HG03432 (cell line): ENCODE results near the gene ATP7A.
"Not testable (repeated sequence)": the region's sequence is repeated elsewhere in the genome, so short reads cannot be mapped to it uniquely, and the experiment has no call there.

ENCODE experiments used
- ATAC-seq: cut with Tn5 transposase; IDR thresholded peaks from one replicate; pipeline ENCODE4 v1.9.1; 2021; ENCODE audit warnings: mild to moderate bottlenecking, moderate library complexity; ENCODE audit not compliant: unreplicated experiment

Gene ATP7A

DNA sequence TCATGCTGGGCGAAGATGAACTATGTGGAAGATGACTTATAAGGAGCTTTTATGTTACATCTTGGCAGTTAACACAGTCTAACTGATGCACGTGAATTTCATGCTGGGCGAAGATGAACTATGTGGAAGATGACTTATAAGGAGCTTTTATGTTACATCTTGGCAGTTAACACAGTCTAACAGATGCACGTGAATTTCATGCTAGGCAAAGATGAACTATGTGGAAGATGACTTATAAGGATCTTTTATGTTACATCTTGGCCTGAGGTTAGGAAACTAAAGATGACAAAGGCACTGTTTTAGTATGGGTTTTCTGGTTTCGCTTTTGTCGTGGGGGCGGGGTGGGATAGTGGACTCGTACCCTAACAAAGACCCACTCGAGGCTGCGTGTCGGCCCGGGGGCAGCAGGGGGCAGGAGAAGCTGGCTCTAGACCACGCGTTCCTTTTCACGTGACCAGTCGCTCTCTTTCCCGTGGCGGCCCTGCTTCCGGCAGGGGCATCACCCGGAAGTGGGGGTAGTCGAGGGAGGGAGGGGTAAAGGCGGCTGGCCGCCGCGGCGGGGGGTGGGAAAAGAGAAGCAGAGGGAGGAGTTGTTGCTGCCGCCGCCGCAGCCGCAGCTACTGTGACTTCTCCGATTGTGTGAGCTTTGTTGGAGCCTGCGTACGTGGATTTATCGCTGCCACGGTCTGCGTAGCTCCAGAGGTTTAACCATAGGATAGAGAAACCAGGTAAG is at the start of gene ATP7A:
ATP7A (plus strand) TSS at position 586 of the 733 bp plus-strand sequence. CDS start 60,949 bp downstream, outside the sequence.
- ATAC-seq, result peak; percentile 98

DNA sequence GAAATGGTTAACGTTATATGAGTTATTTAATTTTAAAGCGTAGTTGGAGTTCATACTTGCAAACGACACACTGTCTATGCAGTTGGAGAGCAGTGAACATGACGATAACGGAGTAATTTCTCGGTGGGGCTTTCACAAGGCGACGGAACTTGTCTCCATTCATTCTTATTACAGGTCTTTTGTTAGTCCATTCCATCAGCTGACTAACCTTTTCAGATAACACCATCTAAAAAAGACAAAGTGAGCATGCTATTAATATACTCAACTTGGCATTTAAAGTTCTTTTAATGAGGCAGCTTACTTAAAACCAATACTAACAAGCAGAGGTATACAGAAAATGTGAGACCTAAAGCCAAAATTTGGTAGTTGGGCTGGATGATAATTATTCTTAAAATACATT is 35.1 kb upstream of the ATP7A start:
- no peak for ATAC-seq

DNA sequence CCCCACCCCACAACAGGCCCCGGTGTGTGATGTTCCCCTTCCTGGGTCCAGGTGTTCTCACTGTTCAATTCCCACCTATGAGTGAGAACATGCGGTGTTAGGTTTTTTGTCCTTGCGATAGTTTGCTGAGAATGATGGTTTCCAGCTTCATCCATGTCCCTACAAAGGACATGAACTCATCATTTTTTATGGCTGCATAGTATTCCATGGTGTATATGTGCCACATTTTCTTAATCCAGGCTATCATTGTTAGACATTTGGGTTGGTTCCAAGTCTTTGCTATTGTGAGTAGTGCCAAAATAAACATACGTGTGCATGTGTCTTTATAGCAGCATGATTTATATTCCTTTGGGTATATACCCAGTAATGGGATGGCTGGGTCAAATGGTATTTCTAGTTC is 29.1 kb upstream of the ATP7A start:
- not testable (repeated sequence) for ATAC-seq

GRCh38 chrX:77892887-77893286 is 17.6 kb upstream of the ATP7A start:
- ATAC-seq, result no peak

- ATAC-seq, result no peak
These were observed 16.8 kb upstream of the ATP7A start for GRCh38 chrX:77893713-77894112.

DNA sequence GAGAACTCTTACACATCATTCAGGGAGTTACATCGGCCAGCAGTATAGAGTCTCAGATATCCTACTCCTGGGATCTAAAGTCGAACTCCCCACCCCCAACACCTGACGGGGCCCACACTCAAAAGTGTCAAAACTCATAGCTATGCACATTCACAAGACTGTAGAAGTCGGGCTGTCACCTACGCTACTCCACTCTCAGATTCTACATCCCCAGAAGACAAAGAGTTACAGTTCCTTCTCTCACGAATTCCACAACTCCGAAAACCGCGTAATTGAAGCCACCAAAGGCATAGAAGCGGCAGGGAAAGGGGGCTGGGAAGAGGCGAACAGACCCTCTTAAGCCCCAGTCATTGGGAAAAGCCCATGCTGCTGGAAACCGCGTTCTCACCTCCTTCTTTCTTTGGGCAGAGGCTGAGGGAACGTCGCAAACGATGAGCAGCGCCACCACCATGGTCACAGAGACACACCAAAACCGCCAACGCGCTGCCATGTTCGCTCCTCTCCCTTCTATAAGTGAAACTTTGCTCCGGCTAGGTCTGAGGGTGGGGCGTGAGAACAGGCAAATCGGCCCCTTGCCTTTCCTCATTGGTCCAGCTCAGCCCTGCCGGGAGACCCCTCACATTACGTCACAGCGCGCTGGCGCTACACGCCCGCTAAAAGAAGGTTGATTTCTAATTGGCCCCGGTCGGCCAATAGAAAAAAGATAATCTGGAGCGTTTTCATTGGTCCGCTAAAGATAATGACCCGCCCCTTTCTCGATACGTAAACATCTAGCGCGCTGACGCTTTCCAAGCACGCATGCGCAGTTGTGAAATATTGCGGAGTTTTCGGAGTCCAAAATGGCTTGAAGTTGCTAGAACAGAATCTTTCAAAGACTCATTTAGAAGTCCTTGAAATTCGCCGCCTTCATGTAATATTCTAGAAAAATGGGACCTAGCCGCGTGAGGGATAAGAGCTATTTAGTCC is 15.3 kb upstream of the ATP7A start, which contains the start of gene MAGT1:
MAGT1 (minus strand) TSS at position 515 of the 966 bp plus-strand sequence; CDS start at position 490, 25 bp downstream.
- ATAC-seq, result peak; percentile 94

DNA sequence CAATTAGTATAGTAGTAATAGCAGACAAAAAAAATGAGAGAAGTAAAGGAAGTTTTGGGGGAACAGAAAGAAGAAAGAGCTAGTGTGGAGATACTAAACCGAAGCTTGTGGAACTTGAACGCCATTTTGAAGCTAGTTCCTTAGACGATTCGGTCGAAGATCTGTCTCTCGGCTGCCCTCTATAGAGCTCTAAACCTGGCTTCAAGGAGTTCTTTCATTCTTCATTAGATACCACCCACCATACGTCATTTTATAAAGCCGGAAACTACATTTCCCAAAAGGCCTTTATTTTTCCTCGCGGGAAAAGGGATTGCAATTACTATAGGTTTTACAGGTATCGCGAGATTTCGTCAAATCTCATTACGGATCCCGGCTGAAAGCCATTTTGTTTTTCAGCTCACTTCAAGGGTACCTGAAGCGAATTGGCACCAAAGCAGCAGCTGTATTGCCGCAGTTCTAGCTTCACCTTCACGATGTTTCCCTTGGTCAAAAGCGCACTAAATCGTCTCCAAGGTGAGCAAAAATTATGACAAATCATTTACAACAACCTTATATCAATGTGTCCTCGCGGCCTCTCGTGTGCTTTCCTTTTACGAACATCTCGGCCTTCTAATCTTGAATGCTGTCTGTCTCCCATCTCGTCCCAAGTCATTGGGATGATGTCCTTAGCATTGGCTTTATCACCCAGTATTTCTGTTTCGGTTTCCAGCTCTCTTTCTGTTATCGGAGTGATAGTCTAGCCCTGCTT is 11.2 kb upstream of the ATP7A start, which contains the start of gene COX7B:
COX7B (plus strand) TSS at position 388 of the 748 bp plus-strand sequence; CDS start at position 474, 86 bp downstream.
- ATAC-seq, result peak; percentile 66

DNA sequence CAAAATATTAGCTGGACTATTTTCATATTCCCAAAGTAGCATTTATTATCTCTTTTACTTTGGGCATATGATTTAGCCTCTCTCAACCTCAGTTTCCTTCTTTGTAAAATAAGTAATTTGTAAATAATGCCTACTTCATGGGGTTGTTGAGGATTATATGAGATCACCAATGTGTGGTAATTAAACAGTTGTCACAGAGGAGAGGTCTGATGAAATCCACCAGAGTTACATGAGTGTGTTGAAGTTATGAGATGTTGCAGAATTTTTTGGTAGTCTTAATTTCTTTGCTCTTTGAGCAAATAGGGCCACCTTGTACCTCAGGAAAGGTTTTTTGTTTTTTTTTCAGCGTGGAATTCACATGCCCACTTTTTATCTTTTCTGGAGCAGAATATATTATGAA is 9.8 kb upstream of the ATP7A start:
- ATAC-seq, result no peak

DNA sequence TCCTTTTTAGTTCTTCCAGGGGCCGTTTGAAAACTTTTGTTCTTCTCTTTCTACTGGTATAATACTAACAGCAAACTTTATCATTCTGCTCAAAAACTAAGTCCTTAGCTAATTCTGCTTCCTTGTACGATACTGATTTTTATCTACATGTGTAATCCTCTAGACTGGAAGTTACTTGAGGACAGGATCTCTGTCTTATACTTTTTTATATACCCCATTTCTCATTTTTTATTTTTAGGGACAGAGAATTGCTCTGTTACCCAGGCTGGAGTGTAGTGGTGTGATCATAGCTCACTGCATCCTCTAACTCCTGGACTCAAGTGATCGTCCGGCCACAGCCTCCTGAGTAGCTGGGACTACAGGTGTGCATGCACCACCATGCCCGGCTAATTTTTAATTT is 9.0 kb upstream of the ATP7A start:
- ATAC-seq, result no peak

GRCh38 chrX:77917294-77917933 is 6.9 kb downstream of the ATP7A start:
- ATAC-seq, result peak; percentile 65

DNA sequence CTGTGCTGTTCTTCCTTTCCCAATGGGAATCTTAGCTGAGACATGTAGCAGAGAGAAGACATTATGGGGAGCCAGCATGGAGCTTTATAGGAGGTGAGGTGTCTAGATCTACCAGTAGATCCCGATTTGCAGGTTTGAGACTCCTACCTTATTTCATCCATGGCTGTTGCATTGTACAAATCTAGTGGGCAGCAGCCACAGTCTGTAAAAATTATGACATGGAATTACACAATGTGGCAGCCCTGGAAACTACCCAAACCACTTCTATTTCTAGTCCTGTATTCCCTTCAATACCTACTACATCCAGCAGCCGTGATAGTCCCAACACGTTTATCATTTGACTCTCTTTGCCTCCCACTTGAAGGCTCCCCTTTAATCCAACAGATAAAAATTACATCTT is 8.1 kb downstream of the ATP7A start:
- ATAC-seq, result no peak

DNA sequence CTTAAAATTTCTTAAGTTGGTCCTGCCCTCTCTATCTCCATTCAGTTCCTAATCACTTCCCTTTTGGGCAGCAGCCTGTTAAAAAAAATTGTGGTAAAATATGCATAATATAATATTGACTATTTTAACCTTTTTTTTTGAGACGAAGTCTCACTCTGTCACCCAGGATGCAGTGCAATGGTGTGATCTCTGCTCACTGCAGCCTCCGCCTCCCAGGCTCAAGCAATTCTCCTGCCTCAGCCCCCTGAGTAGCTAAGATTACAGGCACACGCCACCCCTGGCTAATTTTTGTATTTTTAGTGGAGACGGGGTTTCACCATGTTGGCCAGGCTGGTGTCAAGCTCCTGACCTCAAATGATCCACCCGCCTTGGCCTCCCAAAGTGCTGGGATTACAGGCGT is 8.9 kb downstream of the ATP7A start:
- not testable (repeated sequence) for ATAC-seq

GRCh38 chrX:77922787-77923186 is 12.3 kb downstream of the ATP7A start:
- no peak for ATAC-seq

GRCh38 chrX:77924320-77924859 is 13.9 kb downstream of the ATP7A start:
- ATAC-seq, result no peak

GRCh38 chrX:77925764-77926163 is 15.3 kb downstream of the ATP7A start:
- ATAC-seq, result peak; percentile 67

GRCh38 chrX:77930581-77930980 is 20.1 kb downstream of the ATP7A start:
- ATAC-seq, result no peak

- ATAC-seq, result no peak
These were observed 25.4 kb downstream of the ATP7A start for GRCh38 chrX:77935886-77936285.

- ATAC-seq, result no peak
These were observed 25.8 kb downstream of the ATP7A start for GRCh38 chrX:77936299-77936698.

DNA sequence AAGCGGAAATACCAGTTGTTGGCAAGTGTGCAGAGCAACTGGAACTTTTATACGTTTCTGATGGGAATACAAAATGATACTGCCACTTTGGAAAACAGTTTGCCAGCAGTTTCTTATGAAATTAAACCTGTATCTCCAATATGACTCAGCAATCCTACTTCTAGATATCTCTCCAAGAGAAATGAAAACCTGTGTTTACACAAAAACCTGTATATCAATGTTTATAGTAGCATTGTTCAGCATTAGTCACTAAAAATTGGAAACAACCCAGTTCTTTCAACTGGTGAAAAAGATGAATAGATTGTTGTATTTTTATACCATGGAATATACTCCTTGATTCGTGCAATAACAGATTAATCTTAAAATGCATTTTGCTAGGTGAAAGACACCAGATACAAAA is 26.8 kb downstream of the ATP7A start:
- ATAC-seq, result no peak

DNA sequence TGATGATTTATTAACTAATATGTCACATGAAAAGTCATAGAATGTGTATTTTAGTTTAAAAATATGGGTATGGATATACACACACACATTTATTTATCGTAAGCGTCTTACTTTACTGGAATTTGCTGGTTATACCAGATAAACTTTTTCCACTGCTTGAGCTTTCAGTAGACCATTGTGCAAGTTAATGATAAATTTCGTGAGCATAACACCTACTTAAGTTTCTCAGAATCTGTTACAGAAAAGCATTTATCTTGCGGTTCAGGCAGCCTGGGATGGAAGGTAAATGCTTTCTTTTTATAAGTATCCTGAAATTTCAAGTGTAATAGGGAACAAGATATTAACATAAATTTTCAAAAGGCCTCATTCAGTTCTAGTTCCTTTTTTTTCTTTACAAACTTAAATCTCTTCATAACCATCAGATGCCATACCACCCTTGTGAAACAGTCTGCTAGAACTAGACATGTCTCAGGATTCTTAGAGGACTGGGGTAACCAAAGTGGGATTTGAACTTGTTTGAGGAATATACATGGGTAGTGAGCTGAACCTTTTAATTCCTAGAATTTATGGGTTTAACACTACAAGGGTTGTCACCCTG is 27.7 kb downstream of the ATP7A start:
- ATAC-seq, result no peak
